Kidney tubule cell (primary cell): Measurements from ENCODE around the gene STX18.
"Not testable (repeated sequence)": the region's sequence is repeated elsewhere in the genome, so short reads cannot be mapped to it uniquely, and the experiment has no call there.

Experiments used
- DNase-seq: peaks from one replicate; pipeline ENCODE4 v3.0.0-alpha.2; 2018; ENCODE audit warnings: low spot score

Gene STX18

GRCh38 chr4:4437798-4438470 is 103.9 kb downstream of the STX18 start:
- no peak for DNase-seq

DNA sequence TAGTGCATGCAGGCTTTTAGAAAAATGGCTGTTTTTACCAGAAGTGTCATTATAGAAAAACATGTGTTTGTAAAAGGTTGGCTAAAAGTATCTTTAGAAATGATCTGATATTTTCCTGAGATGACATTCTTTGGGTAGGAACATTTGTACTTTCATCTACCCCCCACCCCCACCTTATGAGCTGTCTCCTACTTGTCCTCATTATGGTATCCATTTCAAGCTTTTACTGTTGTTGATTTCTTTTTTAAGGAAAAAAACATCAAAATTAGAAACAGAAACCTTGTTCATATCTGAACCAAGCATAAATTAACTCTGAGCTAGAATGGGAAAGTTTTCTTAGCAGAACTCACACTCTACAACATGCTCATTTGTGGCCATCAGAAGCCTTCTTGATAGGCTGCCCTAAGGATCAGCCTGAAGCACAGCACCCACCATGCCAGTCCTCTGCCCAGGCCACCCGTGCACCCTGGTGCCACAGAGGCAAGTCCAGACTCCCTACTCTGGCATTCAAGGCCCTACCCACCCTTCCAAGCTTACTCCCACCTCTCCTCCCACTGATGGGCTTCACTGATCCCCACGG is 105.5 kb downstream of the STX18 start:
- no peak for DNase-seq

GRCh38 chr4:4433941-4434340 is 107.9 kb downstream of the STX18 start:
- no peak for DNase-seq

- DNase-seq, result no peak
Measured at GRCh38 chr4:4432341-4433125, 109.3 kb downstream of the STX18 start.

- peak; percentile 95 for DNase-seq
Measured at GRCh38 chr4:4430492-4431195, 111.2 kb downstream of the STX18 start.

- DNase-seq, result no peak
Measured at GRCh38 chr4:4428966-4429875, 112.6 kb downstream of the STX18 start.

- DNase-seq, result no peak
Measured at GRCh38 chr4:4427886-4428285, 114.0 kb downstream of the STX18 start.

DNA sequence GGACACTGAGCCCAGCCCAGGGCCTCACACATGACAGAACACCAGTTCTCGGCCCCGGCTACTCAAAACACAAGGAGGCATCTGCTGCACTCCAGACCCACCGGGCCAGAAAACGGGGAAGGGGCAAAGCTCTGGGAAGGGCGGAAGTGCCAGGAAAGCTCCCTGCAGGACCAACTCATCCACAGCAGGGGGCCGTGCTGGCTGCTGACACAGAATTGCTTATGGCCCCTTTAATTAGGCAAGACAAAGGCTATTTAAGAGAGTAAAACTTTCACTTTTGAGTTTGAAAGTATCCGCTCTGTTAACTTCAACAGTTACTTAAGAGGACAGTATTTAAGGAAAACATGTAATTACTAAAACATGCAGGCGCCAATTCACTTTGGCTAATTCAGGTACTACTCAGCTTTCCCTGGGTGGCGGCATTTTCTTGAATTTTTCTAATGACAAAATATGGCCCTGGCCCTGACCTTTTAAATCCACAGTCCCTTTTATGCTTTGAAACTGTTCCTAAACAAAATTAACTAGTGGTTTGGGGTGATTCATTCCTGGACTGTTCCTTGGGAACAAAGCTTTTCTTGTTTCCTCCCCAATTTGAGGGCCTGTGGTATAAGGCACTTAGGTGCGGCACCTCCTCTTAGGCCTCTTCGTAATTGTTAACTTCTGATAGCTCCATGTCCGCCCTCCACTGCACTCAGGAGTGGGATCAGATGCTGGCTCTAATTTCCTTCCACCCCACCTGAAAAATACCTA is 114.6 kb downstream of the STX18 start:
- peak; percentile 28 for DNase-seq

DNA sequence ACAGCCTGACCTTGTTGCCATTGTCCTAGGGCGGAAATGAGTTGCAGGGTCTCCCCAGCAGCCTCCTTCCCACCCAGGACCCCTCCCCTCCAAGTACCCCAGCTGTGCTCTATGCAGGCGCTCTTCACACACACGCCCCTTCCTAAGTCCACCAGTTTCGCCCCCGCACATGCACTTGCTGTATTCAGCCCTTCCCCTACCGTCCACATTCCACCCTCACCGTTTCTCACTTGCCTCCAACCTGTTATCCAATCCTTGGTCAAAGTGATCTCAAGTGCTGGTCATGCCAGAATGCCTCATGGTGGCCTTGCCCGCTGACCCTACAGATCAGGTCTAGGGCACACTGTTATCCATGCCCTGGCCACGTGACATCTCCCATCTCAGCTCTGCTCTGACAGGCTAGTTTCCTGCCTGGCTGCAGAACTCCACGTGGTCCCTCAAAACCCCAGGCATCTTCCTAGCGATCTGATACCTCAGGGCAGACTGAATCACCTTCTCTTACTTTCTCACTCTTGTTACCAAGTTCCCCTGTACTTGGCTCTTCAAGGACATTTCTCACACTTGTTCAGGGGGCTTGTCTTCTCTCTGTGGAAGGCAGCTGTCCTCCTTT is 115.2 kb downstream of the STX18 start:
- no peak for DNase-seq

DNA sequence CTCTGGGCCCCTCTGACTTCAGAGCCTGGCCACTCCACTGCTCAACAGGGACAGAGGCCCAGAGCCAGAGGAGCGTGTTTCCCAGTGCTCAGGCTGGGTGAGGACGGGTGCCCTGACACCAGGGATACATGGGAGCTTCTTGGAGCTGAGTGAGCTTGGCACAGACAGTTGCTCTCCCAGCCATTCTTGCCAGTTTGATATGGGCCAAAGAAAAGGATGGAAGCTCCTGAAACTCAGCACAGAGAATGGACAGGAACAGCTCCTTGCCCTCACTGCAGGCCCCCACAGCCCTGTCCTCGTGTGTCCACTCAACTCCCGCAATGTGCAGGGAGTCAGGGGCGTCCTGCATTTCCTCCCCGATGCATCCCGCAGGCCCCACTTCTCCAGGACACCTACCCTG is 116.2 kb downstream of the STX18 start:
- no peak for DNase-seq

- no peak for DNase-seq
Measured at GRCh38 chr4:4425119-4425690, 116.6 kb downstream of the STX18 start.

DNA sequence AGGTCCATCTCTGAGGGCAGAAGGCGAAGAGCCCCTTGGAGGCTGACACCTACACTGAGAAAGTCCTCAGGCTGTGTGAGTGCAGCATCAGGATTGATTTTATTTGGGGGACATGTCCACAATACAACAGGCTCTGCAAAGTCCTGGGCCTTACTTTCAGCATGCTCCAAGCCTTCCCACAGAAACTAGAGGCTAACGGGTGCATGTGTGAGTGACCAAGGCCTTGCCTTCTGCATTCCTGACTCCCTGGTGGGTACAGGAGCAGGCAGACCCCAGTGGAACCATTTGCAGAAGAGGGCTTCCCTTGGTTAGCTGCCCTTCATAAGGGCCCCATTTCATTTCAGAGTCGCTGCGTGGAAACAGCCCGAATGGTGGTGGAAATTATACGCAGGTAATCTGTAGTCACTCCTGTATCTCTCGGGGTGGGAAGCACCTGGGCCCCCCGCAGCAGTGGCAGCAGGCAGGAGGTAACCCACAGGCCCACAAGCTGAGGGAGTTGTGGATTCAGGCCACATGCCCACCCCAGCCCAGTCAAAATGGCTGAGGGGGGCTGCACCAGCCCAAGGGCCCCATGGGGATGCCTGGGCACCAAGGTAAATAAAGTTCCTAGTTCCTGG is 117.2 kb downstream of the STX18 start:
- DNase-seq, result no peak

GRCh38 chr4:4423706-4424498 is 117.9 kb downstream of the STX18 start:
- no peak for DNase-seq

DNA sequence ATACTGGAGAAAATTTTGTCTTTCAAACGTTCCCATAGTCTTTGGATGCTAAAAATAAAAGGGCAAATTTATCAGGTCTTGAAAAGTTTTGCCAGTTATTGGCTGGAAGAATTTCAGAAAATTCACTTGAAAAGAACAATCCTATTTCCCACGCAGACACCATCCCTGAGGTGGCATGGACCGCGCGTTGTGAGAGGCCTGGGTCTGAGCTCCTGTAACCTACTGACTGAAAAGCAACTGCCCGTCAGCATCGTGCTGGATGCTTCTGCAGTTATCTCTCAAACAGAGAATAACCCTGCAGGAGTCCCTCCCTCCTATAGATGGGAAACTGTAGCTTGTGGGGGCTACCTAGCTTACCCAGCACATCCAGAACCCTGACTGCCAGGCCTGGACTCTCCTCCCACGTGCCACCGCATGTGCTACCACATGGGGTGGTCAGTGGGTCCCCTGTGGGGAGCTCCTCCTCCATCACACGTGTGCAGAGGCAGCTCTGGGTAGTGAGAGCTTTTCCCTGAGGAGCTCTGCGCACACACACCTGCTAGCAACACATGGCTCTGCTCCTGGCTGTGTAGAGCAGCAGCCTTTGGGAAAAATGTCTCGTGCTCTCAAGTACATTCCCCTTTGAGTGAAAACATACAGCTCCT is 118.9 kb downstream of the STX18 start:
- no peak for DNase-seq

DNA sequence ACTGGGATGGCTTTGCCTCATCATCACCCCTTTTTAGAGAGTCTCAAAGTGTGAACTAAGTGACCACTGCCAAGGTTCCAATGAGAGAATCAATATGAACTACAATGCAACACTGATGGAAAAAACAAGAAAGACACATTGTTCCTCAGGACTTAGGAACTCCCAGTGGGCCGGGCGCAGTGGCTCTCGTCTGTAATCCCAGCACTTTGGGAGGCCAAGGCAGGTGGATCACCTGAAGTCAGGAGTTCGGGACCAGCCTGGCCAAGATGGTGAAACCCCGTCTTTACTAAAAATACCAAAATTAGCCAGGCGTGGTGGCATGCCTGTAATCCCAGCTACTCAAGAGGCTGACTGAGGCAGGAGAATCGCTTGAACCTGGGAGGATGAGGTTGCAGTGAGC is 119.7 kb downstream of the STX18 start:
- DNase-seq, result not testable (repeated sequence)

- no peak for DNase-seq
Measured at GRCh38 chr4:4421356-4421755, 120.5 kb downstream of the STX18 start.

GRCh38 chr4:4420421-4420820 is 121.4 kb downstream of the STX18 start:
- DNase-seq, result no peak

DNA sequence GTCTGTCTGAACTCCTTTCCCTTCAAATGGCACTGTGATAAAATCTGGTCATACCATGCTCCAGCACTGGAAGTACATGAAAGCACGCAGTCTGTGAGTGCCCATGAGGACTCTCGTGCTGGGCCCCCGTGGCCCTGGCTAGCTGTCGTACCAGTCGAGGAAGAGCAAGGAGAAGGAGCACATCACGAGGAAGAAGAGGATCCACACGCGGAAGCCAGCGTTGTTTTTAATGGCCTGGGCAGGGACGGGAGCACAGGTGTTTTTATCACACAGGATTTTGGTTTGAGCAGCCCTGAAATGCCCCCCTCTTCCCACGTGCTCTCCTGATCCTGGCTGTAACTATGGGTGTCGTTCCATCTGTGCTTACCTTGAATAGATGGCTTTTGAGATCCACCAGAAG is 122.0 kb downstream of the STX18 start:
- DNase-seq, result no peak
